Measurements from ENCODE around the gene NFAT5.
"Not testable (repeated sequence)": the region's sequence is repeated elsewhere in the genome, so short reads cannot be mapped to it uniquely, and the experiment has no call there.

The NFAT5 gene

DNA sequence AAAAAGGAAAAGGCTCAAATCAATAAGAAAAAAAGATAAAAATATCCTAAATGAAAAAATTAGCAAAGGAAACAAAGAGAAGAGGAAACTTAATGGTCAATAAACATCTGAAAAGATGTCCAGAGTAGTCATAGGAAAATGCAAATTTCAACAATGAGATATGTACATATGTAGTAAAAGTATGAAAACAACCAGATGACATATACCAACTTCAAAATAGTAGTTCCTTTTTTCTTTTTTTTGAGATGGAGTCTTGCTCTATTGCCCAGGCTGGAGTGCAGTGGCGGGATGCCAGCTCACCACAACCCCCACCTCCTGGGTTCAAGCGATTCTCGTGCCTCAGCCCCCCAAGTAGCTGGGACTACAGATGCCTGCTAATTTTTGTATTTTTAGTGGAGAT is 21.7 kb upstream of the NFAT5 start:
- DNase-seq (ENCODE audit: low read depth, low spot score), result no peak
- H3K27ac ChIP-seq, result no peak overlapping the region

- not testable (repeated sequence) for DNase-seq (ENCODE audit: low read depth, low spot score); H3K27ac ChIP-seq
Measured at GRCh38 chr16:69546663-69547062, 19.1 kb upstream of the NFAT5 start.

DNA sequence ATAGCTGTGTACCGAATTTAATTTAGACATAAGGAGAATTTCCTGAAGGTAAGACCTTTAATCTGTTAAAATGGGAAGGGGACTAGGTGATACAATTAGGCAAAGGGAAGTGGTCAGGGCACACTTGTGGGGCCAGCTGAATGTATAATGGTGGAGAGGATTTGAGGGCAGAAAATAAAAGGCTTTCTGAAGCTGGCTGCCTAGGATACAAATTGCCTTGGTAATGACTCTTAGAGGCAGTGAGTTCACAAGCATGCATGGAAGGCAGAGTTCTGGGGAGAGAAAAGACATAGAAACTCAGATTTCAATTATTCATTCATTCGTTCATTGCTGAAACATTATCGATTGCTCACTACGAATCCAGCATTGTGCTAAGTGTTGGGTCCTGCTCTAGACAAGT is 12.4 kb upstream of the NFAT5 start:
- H3K27ac ChIP-seq, result no peak overlapping the region
- no peak for DNase-seq (ENCODE audit: low read depth, low spot score)

DNA sequence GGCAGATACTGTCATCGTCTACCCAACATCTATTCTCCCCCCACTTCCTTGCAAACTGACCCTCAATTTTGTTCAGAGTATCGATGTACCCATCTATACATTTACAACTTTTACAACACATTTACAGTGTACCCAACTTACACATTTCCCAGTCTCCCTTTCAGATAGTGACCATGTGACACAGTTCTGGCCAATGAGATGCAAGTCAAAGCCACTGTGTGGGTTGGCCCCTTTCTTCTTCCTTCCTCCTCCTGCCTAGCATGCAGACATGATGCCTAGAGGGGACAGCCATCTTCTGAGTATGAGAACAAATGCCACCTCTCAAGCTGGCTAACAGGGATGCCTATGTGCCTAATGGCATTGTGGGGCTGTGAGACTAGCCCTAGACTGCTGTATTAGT is 11.3 kb upstream of the NFAT5 start:
- no peak overlapping the region for H3K27ac ChIP-seq
- DNase-seq (ENCODE audit: low read depth, low spot score), result no peak

- DNase-seq (ENCODE audit: low read depth, low spot score), result no peak
Measured at GRCh38 chr16:69555437-69555836, 10.3 kb upstream of the NFAT5 start.

DNA sequence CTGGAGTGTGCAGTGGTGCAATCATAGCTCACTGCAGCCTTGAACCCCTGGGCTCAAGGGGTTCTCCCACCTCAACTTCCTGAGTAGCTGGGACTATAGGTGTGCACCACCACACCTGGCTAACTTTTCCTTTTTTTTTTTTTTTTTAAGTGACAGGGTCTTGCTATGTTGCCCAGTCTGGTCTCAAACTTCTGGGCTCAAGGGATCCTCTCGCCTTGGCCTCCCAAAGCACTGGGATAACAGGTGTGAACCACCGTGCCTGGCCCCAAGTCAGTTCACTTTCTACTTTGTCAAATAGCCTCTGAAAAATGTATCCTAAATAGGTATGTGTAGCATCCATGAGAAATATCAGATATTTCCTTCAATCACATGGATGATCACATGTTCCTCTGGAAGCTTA is 9.9 kb upstream of the NFAT5 start:
- no peak overlapping the region for H3K27ac ChIP-seq
- DNase-seq (ENCODE audit: low read depth, low spot score), result no peak

More at GRCh38 chr16:69555437-69555836, 10.3 kb upstream of the NFAT5 start:
- H3K27ac ChIP-seq, result no peak overlapping the region

DNA sequence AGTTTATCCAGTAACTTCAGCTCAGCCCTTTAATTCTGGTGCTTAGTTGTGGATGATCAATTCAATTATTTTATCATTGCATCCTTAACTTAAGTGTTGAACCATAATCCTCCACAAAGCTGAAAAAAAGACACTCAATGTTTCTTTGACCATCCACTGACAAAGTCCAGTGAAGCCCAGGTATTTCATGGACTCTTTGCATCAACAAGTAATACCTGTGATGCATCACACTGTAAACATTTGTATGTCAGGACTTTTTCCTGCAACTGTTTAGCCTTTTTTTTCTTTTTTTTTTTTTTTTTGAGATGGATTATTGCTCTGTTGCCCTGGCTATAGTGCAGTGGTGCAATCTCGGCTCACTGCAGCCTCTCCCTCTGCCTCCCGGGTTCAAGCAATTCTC is 6.6 kb upstream of the NFAT5 start:
- H3K27ac ChIP-seq, result no peak overlapping the region
- DNase-seq (ENCODE audit: low read depth, low spot score), result no peak

GRCh38 chr16:69561367-69561766 is 4.4 kb upstream of the NFAT5 start:
- H3K27ac ChIP-seq; DNase-seq (ENCODE audit: low read depth, low spot score): not testable (repeated sequence)

DNA sequence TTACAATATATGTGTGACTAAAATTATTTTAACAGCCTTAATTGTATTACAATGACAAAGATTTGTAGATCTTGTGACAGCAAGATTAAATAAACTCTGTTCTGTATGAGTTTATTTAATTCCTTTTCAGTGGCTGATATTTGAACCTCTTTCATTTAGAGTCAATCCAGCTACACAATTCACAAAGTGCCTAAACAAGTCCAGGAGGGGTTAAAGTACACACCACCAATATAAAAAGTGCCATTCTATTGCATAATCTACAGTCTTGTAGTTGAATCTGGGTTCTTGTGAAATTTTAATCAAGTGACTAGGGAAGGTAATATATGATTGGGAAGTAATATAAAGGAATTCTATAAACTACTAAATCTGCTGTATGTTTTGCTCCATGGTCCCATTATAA is 3.9 kb upstream of the NFAT5 start:
- H3K27ac ChIP-seq, result no peak overlapping the region

DNA sequence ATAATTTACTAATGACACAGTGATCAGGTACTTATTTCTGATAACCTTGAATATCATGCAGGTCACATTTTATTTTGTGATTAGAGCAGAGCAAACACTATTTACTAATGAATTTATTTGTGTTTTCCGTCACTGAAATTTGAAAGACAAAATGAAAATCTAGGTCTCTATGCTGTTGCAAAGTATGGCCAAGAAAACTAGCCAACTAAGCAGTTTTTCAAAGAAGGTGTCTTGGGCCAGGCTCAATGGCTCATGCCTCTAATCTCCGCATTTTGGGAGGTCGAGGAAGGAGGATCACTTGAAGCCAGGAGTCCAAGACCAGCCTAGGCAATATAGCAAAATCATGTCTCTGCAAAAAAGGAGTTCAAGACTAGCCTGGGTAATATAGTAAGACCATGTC is 3.0 kb upstream of the NFAT5 start:
- DNase-seq (ENCODE audit: low read depth, low spot score), result no peak
- H3K27ac ChIP-seq, result no peak overlapping the region

More for the DNA sequence above, 3.9 kb upstream of the NFAT5 start:
- DNase-seq (ENCODE audit: low read depth, low spot score), result no peak

GRCh38 chr16:69563605-69564580 is 1.9 kb upstream of the NFAT5 start:
- peak; percentile 49 for DNase-seq (ENCODE audit: low read depth, low spot score)
- H3K27ac ChIP-seq, result peak overlapping the region; percentile 95

- DNase-seq (ENCODE audit: low read depth, low spot score), result no peak
Measured at GRCh38 chr16:69564845-69565670, 708 bp upstream of the NFAT5 start.

GRCh38 chr16:69566240-69566980 is 644 bp downstream of the NFAT5 start:
- no peak for DNase-seq (ENCODE audit: low read depth, low spot score)
- peak overlapping the region; percentile 95 for H3K27ac ChIP-seq

More at GRCh38 chr16:69564845-69565670, 708 bp upstream of the NFAT5 start:
- peak overlapping the region; percentile 95 for H3K27ac ChIP-seq

- peak overlapping the region; percentile 95 for H3K27ac ChIP-seq
- DNase-seq (ENCODE audit: low read depth, low spot score), result no peak
Measured at GRCh38 chr16:69566981-69567680, 1.4 kb downstream of the NFAT5 start.

DNA sequence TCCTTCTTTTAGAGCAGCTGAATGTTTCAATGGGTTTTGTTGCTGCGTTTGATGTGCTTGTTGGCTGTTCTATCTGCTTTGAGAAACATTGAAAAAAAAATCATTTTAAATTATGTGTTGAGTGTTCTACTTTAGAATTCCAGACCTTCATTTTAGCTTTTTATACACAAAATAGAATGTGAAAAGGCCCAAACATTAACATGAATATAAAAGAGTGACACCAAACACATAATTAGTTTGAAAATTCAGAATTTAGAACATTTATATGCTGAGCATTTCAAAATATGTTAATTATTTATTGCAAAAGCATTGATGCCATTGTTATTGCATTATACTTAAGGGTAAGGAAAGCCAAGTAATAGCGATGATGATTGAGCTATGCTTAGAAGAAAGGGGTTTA is 2.9 kb downstream of the NFAT5 start:
- no peak for DNase-seq (ENCODE audit: low read depth, low spot score)
- H3K27ac ChIP-seq, result no peak overlapping the region

DNA sequence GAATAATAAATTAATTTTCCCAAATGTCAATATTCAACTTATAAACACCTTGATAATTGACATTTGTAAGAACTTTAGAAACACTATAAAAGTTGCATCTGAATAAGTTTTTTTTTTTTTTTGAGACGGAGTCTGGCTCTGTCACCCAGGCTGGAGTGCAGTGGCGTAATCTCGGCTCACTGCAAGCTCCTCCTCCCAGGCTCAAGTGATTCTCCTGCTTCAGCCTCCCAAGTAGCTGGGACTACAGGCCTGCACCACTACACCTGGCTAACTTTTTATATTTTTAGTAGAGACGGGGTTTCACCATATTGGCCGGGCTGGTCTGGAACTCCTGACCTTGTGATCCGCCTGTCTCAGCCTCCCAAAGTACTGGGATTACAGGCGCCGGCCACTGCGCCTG is 13.0 kb downstream of the NFAT5 start:
- DNase-seq (ENCODE audit: low read depth, low spot score); H3K27ac ChIP-seq: not testable (repeated sequence)

DNA sequence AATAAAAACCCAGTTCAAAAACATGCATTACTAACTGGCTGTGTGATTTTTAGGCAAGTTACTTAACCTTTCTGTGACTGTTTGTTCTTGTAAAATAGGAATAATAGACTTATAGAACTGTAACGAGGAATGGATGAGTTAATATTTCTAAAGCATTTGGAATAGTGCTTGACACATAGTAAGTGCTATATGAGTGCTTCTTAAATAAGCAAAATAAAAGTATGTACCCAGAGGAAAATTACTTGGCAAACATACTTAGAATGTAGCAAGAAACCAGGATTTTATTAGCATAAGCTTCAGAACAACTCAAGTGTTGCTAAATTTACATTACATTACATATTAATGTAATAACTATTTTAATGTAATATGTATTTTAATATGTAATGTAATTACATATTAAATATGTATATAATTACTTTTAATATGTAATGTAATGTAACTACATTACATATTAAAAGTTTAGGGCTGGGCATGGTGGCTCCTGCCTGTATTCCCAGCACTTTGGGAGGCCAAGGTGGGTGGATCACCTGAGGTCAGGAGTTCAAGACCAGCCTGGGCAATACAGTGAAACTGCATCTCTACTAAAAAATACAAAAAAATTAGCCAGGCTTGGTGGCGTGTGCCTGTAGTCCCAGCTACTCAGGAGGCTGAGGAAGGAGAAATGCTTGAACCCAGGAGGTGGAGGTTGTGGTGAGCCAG is 14.2 kb downstream of the NFAT5 start:
- no peak for DNase-seq (ENCODE audit: low read depth, low spot score)
- no peak overlapping the region for H3K27ac ChIP-seq

- no peak for DNase-seq (ENCODE audit: low read depth, low spot score)
Measured at GRCh38 chr16:69581297-69581696, 15.5 kb downstream of the NFAT5 start.

GRCh38 chr16:69584493-69584892 is 18.7 kb downstream of the NFAT5 start:
- not testable (repeated sequence) for H3K27ac ChIP-seq; DNase-seq (ENCODE audit: low read depth, low spot score)

More at GRCh38 chr16:69581297-69581696, 15.5 kb downstream of the NFAT5 start:
- no peak overlapping the region for H3K27ac ChIP-seq
